Gastroesophageal sphincter (tissue), 4 donors: ENCODE measurements around the gene YY2. TPM values are rescaled to one million over a fixed set of nuclear protein-coding genes. Genes with fewer than 3 reads are reported as not detected.

ENCODE experiments used
- ATAC-seq: fragments of 150-250 bp; one replicate; pipeline ENCODE4 v1.9.1; 2016; ENCODE audit warnings: mild to moderate bottlenecking, moderate library complexity
- H3K27ac ChIP-seq, 4 donors: fragments of 200-600 bp; sonication (generic) in 3 of 4; 1 replicate in 3 of 4; 2 replicates in 1 of 4; pipeline ENCODE4 v1.5.1; 2016 to 2019
- H3K27me3 ChIP-seq: fragments of 200-600 bp; sonication (generic); one replicate; pipeline ENCODE4 v1.5.1; 2019
- H3K36me3 ChIP-seq, 2 donors: fragments of 200-600 bp; sonication (generic); one replicate each; pipeline ENCODE4 v1.5.1; 2019; ENCODE audit warnings: control low read depth in 1 of 2
- H3K4me1 ChIP-seq, 3 donors: fragments of 200-600 bp; sonication (generic); 1 replicate in 2 of 3; 2 replicates in 1 of 3; pipeline ENCODE4 v1.5.1; 2016 to 2019; ENCODE audit warnings: control low read depth in 2 of 3
- H3K4me3 ChIP-seq, 2 donors: fragments of 200-600 bp; sonication (generic); one replicate each; pipeline ENCODE4 v1.5.1; 2019; ENCODE audit warnings: mild to moderate bottlenecking in 1 of 2, moderate library complexity in 1 of 2
- H3K9me3 ChIP-seq, 3 donors: fragments of 200-600 bp; sonication (generic); one replicate each; pipeline ENCODE4 v1.5.1; 2017 to 2019; ENCODE audit warnings: control low read depth in 2 of 3
- CTCF ChIP-seq, 4 experiments: fragments of 200-600 bp in 2 of 4; fragments of 450-650 bp in 2 of 4; sonication (generic) in 1 of 4; IDR thresholded peaks; one replicate each; pipeline ENCODE4 v1.5.1; 2017 to 2019; ENCODE audit warnings: antibody characterized with exemption in 4 of 4, mild to moderate bottlenecking in 2 of 4, moderate library complexity in 2 of 4
- EP300 ChIP-seq: sonication (generic); formaldehyde crosslinking; IDR thresholded peaks from one replicate; pipeline ENCODE4 v1.6.1; 2017; ENCODE audit warnings: antibody characterized with exemption, mild to moderate bottlenecking
- POLR2A ChIP-seq, 2 donors: fragments of 450-650 bp; IDR thresholded peaks; one replicate each; pipeline ENCODE4 v1.6.1; 2017; ENCODE audit warnings: antibody characterized with exemption in 2 of 2, mild to moderate bottlenecking in 2 of 2, moderate library complexity in 1 of 2
- POLR2AphosphoS5 ChIP-seq: sonication (generic); formaldehyde crosslinking; IDR thresholded peaks from one replicate; pipeline ENCODE4 v1.6.1; 2017; ENCODE audit warnings: antibody characterized with exemption
- WGBS, 2 donors: methylation state at CpG; one replicate each; pipeline ENCODE4 v1.1.5; 2018; ENCODE audit warnings: low coverage in 1 of 2; 5-methylcytosine and 5-hydroxymethylcytosine counted together
- total RNA-seq, 4 donors: library from RNA; depleted of rRNA; stranded (reverse); fragments of >200 nt; gene quantifications; one replicate each; pipeline ENCODE4 v1.1.0, GENCODE V29; 2016

YY2 gene
- 1 to 10 TPM in 3 of 4 donors, under 1 TPM in 1; 0.42 to 2.4 (median 1.7) TPM for total RNA-seq

- Histone ChIP-seq H3K36me3 (peaks cover 0 to 28% of the 10 kb centered on the region in 2 donors), H3K27me3 (no peaks in the 10 kb centered on the region), H3K4me3 (no peak within 1 kb of the TSS), H3K27ac (no peak within 1 kb of the TSS), H3K9me3 (no peaks in the 10 kb centered on the region), H3K4me1 (no peaks in the 10 kb centered on the region)
- TF ChIP-seq EP300 (no peak), CTCF (IDR thresholded peaks at IDR 0.05) (no peak), POLR2A (IDR thresholded peaks at IDR 0.05) (no peak)
- 78 to 96% methylated on average over 5 to 24 of the region's 29 CpGs for WGBS, 2 donors
- no peak for ATAC-seq
Measured at GRCh38 chrX:21855937-21856415, at the start of gene YY2. TSS of gene YY2 (plus strand) at chrX:21855987. CDS start at chrX:21856485, 498 bp downstream.

- Histone ChIP-seq H3K4me1 (peaks cover 0 to 7% (median 0%) of the 10 kb centered on the region in 3 donors), H3K36me3 (no peaks in the 10 kb centered on the region), H3K27ac (no peak overlapping the region), H3K9me3 (no peaks in the 10 kb centered on the region), H3K27me3 (no peaks in the 10 kb centered on the region), H3K4me3 (no peak overlapping the region)
- no peak for ATAC-seq
- no peak for TF ChIP-seq EP300
- no peak for TF ChIP-seq CTCF (IDR thresholded peaks at IDR 0.05)
- TF ChIP-seq POLR2AphosphoS5, result no peak
- no peak for TF ChIP-seq POLR2A (IDR thresholded peaks at IDR 0.05)
Measured at GRCh38 chrX:21806691-21807090, 49.1 kb upstream of the YY2 start.

- WGBS, 2 donors, result 80% methylated on average over 1 of the region's 1 CpG; no CpG with 5 or more reads in 1 of the 2 donors
- no peaks in the 10 kb centered on the region for H3K27me3 ChIP-seq
- no peak for ATAC-seq
Measured at GRCh38 chrX:21811832-21812231, 44.0 kb upstream of the YY2 start.

GRCh38 chrX:21812628-21813027 is 43.2 kb upstream of the YY2 start:
- Histone ChIP-seq H3K36me3 (no peaks in the 10 kb centered on the region), H3K9me3 (no peaks in the 10 kb centered on the region), H3K4me1 (no peaks in the 10 kb centered on the region), H3K27ac (no peak overlapping the region), H3K27me3 (no peaks in the 10 kb centered on the region), H3K4me3 (no peak overlapping the region)
- ATAC-seq, result no peak
- 80% methylated on average over 1 of the region's 2 CpGs; no CpG with 5 or more reads in 1 of the 2 donors for WGBS, 2 donors
- TF ChIP-seq EP300 (no peak), CTCF (IDR thresholded peaks at IDR 0.05) (no peak), POLR2A (IDR thresholded peaks at IDR 0.05) (no peak), POLR2AphosphoS5 (no peak)

More at GRCh38 chrX:21811832-21812231, 44.0 kb upstream of the YY2 start:
- Histone ChIP-seq H3K4me3 (no peak overlapping the region), H3K36me3 (no peaks in the 10 kb centered on the region), H3K4me1 (no peaks in the 10 kb centered on the region), H3K27ac (no peak overlapping the region), H3K9me3 (no peaks in the 10 kb centered on the region)
- TF ChIP-seq POLR2A (IDR thresholded peaks at IDR 0.05), result no peak
- TF ChIP-seq POLR2AphosphoS5, result no peak
- TF ChIP-seq EP300, result no peak
- no peak for TF ChIP-seq CTCF (IDR thresholded peaks at IDR 0.05)

GRCh38 chrX:21813612-21814368 is 42.0 kb upstream of the YY2 start:
- no peak for TF ChIP-seq EP300
- TF ChIP-seq CTCF (IDR thresholded peaks at IDR 0.05), result no peak
- TF ChIP-seq POLR2AphosphoS5, result no peak
- TF ChIP-seq POLR2A (IDR thresholded peaks at IDR 0.05), result no peak
- no peak overlapping the region for H3K27ac ChIP-seq
- no peaks in the 10 kb centered on the region for H3K4me1 ChIP-seq
- ATAC-seq, result no peak
- no peaks in the 10 kb centered on the region for H3K9me3 ChIP-seq
- H3K36me3 ChIP-seq, result no peaks in the 10 kb centered on the region
- no peaks in the 10 kb centered on the region for H3K27me3 ChIP-seq
- H3K4me3 ChIP-seq, result no peak overlapping the region
